Cardiac fibroblast (primary cell): Measurements from ENCODE around the gene EHD3.

Source experiments
- DNase-seq, 2 donors: peaks; one replicate each; pipeline versions ENCODE4 v3.0.0 to v3.0.0-alpha.2; 2010; ENCODE audit warnings: low read depth in 2 of 2
- H3K4me3 ChIP-seq, 2 donors: replicated peaks in 1 of 2; 1 replicate in 1 of 2; 2 replicates in 1 of 2; pipeline ENCODE4 v1.5.1; 2011; ENCODE audit warnings: low read depth in 2 of 2, low read length in 2 of 2, mild to moderate bottlenecking in 2 of 2, moderate library complexity in 1 of 2
- CTCF ChIP-seq: IDR thresholded peaks from one replicate; pipeline ENCODE4 v1.5.1; 2011; ENCODE audit warnings: low read depth, mild to moderate bottlenecking, low read length, inconsistent platforms

EHD3 gene

GRCh38 chr2:31217465-31218200, 16.3 kb upstream of the EHD3 start, which contains the start of gene CAPN14:
Gene CAPN14 (minus strand): TSS chr2:31217515. CDS start chr2:31205447, 12,068 bp downstream.
- H3K4me3 ChIP-seq, result no peak within 1 kb of the TSS
- DNase-seq, result no peak
- TF ChIP-seq CTCF, result no peak

- H3K4me3 ChIP-seq, result no peak overlapping the region
- no peak for DNase-seq
- no peak for TF ChIP-seq CTCF
These were observed 14.6 kb upstream of the EHD3 start for GRCh38 chr2:31219131-31219969.

GRCh38 chr2:31221544-31221943, 12.4 kb upstream of the EHD3 start:
- DNase-seq, result no peak
- TF ChIP-seq CTCF, result no peak
- no peak overlapping the region for H3K4me3 ChIP-seq

- H3K4me3 ChIP-seq, result no peak overlapping the region
- DNase-seq, result no peak
These were observed 11.9 kb upstream of the EHD3 start for GRCh38 chr2:31222071-31222470.

GRCh38 chr2:31223026-31223425, 10.9 kb upstream of the EHD3 start:
- H3K4me3 ChIP-seq, result no peak overlapping the region
- TF ChIP-seq CTCF, result no peak
- DNase-seq, result no peak

More at GRCh38 chr2:31222071-31222470, 11.9 kb upstream of the EHD3 start:
- no peak for TF ChIP-seq CTCF

GRCh38 chr2:31223749-31224148, 10.2 kb upstream of the EHD3 start:
- no peak for DNase-seq
- H3K4me3 ChIP-seq, result no peak overlapping the region
- TF ChIP-seq CTCF, result no peak
